Measurements from ENCODE around the gene TMPRSS9. TPM values are rescaled to one million over a fixed set of nuclear protein-coding genes. Genes with fewer than 3 reads are reported as not detected.

TMPRSS9 gene
- total RNA-seq, 1 experiment from 2014 or later, result 0.23 TPM

DNA sequence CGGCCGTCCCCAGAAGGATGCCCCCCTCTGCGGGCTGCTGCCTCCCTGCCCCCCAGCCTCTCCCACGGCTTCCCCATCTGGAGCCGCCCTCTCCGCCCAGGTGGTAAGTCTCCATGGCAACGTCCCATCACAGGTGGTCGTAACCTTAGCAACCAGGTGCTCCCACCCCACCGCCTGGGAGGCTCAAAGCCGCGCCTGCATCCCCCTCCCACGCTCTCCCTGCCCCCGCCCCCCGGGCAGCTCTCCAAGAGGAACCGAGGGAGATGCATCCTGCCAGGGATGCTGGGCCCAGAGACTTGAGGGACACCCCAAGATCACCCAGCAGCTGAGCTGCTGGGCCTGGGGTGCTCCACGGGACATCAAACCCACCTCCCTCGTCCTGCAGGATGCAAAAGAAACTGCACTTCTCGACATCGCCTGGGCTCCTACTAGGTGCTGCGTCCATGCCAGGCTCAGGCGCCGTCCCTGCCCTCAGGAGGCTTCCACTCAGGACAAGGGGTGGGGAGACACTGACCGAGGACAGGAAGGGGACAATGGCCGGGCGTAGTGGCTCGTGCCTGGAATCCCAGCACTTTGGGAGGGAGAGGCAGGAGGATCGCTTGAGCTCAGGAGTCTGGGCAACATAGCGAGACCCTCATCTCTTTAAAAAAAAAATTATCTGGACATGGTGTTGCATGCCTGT lies 47.1 kb upstream of the TMPRSS9 start:
- no TSS peak for BruUV-seq (replicated peaks)
- intact Hi-C loops (cut with micrococcal nuclease; ENCODE audit: unreplicated experiment) (no loop called here), in situ Hi-C loops (cut with HindIII; ENCODE audit: low pct_unique_long_range_greater_than_20kb, low sequenced_read_pairs) (no loop called here)
- Histone ChIP-seq H3K4me3 (ENCODE audit: low read depth in 2 of 2, low read length in 2 of 2) (no peak overlapping the region), H3K27ac (ENCODE audit: low read length) (no peak overlapping the region), H3K36me3 (ENCODE audit: control insufficient read depth, insufficient read depth, low read length) (no peaks in the 10 kb centered on the region), H3K4me1 (ENCODE audit: control insufficient read depth, insufficient read depth, low read length) (peaks cover 2% of the 10 kb centered on the region), H3K9me3 (ENCODE audit: control insufficient read depth, insufficient read depth, low read depth, low read length) (no peaks in the 10 kb centered on the region), H3K27me3 (ENCODE audit: control insufficient read depth, insufficient read depth, low read length) (no peaks in the 10 kb centered on the region)
- TF ChIP-seq TCF7L2 (IDR thresholded peaks at IDR 0.05; ENCODE audit: low read depth, low read length), result no peak
- TF ChIP-seq, protein P1, sequence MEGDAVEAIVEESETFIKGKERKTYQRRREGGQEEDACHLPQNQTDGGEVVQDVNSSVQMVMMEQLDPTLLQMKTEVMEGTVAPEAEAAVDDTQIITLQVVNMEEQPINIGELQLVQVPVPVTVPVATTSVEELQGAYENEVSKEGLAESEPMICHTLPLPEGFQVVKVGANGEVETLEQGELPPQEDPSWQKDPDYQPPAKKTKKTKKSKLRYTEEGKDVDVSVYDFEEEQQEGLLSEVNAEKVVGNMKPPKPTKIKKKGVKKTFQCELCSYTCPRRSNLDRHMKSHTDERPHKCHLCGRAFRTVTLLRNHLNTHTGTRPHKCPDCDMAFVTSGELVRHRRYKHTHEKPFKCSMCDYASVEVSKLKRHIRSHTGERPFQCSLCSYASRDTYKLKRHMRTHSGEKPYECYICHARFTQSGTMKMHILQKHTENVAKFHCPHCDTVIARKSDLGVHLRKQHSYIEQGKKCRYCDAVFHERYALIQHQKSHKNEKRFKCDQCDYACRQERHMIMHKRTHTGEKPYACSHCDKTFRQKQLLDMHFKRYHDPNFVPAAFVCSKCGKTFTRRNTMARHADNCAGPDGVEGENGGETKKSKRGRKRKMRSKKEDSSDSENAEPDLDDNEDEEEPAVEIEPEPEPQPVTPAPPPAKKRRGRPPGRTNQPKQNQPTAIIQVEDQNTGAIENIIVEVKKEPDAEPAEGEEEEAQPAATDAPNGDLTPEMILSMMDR (IDR thresholded peaks at IDR 0.05), result no peak
- TF ChIP-seq, protein P2, sequence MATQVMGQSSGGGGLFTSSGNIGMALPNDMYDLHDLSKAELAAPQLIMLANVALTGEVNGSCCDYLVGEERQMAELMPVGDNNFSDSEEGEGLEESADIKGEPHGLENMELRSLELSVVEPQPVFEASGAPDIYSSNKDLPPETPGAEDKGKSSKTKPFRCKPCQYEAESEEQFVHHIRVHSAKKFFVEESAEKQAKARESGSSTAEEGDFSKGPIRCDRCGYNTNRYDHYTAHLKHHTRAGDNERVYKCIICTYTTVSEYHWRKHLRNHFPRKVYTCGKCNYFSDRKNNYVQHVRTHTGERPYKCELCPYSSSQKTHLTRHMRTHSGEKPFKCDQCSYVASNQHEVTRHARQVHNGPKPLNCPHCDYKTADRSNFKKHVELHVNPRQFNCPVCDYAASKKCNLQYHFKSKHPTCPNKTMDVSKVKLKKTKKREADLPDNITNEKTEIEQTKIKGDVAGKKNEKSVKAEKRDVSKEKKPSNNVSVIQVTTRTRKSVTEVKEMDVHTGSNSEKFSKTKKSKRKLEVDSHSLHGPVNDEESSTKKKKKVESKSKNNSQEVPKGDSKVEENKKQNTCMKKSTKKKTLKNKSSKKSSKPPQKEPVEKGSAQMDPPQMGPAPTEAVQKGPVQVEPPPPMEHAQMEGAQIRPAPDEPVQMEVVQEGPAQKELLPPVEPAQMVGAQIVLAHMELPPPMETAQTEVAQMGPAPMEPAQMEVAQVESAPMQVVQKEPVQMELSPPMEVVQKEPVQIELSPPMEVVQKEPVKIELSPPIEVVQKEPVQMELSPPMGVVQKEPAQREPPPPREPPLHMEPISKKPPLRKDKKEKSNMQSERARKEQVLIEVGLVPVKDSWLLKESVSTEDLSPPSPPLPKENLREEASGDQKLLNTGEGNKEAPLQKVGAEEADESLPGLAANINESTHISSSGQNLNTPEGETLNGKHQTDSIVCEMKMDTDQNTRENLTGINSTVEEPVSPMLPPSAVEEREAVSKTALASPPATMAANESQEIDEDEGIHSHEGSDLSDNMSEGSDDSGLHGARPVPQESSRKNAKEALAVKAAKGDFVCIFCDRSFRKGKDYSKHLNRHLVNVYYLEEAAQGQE (IDR thresholded peaks at IDR 0.05; ENCODE audit: insufficient read depth in 1 of 2, low read depth in 2 of 2, low read length in 1 of 2), result no peak
- TF ChIP-seq POLR2AphosphoS5 (IDR thresholded peaks at IDR 0.05; ENCODE audit: low read depth, low read length), result no peak
- DNase-seq (ENCODE audit: low read depth, low spot score) (no peak), ATAC-seq (no peak)
- POLR2A ChIA-PET, result no interaction called here
- CTCF ChIA-PET, result interaction anchor here (0.6 kb wide), 1 partner anchor 157 kb away, joined by 3 read pairs; no protein-coding TSS in a partner anchor

DNA sequence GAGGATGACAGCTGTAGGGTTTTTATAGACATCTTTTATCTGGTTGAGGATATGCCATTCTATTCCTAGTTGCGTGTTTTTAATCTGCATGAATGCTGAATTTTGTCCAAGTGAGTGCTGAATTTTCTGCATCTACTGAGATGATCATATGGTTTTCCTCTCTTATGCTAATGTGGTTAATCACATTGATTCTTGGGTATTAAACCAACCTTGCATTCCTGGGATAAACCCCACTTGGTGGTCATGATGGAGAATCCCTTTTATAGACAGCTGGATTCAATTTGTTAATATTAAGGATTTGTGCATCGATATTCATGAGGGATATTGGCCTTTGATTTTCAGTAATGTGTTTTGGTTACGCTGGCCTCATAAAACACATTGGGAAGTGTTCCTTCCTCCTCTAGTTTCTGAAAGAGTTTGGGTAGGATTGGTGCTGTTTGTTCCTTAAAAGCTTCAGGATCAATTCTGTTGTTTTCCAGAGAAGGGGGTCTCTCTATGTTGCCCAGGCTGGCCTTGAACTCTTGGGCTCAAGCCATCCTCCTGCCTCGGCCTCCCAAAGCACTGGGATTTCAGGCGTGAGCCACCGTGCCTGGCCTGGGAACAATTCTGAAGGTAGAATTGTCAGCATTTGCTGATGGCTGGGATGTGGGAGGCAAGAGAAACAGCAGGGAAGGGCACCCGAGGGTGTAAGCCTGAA lies 44.8 kb upstream of the TMPRSS9 start:
- H3K27me3 ChIP-seq (ENCODE audit: control insufficient read depth, insufficient read depth, low read length), result no peaks in the 10 kb centered on the region
- intact Hi-C loops (cut with micrococcal nuclease; ENCODE audit: unreplicated experiment) (loop anchor here (5.0 kb wide), 2 partner anchors 78 to 158 kb away; partner anchors contain the start of genes PLEKHJ1 and SF3A2), in situ Hi-C loops (cut with HindIII; ENCODE audit: low pct_unique_long_range_greater_than_20kb, low sequenced_read_pairs) (no loop called here)
- DNase-seq (ENCODE audit: low read depth, low spot score) (no peak), ATAC-seq (no peak; the same call in 1 of the 2 replicates)
- H3K9me3 ChIP-seq (ENCODE audit: control insufficient read depth, insufficient read depth, low read depth, low read length), result no peaks in the 10 kb centered on the region
- TF ChIP-seq SIN3A (IDR thresholded peaks at IDR 0.05; ENCODE audit: borderline replicate concordance, insufficient read depth, low read depth, low read length) (no peak), TCF7L2 (IDR thresholded peaks at IDR 0.05; ENCODE audit: low read depth, low read length) (no peak), POLR2AphosphoS5 (IDR thresholded peaks at IDR 0.05; ENCODE audit: low read depth, low read length) (no peak)
- TF ChIP-seq, protein P1 (IDR thresholded peaks at IDR 0.05), result no peak
- TF ChIP-seq, protein P2 (IDR thresholded peaks at IDR 0.05; ENCODE audit: insufficient read depth in 1 of 2, low read depth in 2 of 2, low read length in 1 of 2), result no peak
- BruUV-seq (replicated peaks), result no TSS peak
- POLR2A ChIA-PET, result interaction anchor here (0.8 kb wide), 2 partner anchors 13 to 379 kb away, joined by 3 read pairs; partner anchors contain the start of gene LSM7
- H3K4me1 ChIP-seq (ENCODE audit: control insufficient read depth, insufficient read depth, low read length), result no peaks in the 10 kb centered on the region; the same call in 1 of the 2 replicates
- H3K36me3 ChIP-seq (ENCODE audit: control insufficient read depth, insufficient read depth, low read length), result no peaks in the 10 kb centered on the region
- H3K4me3 ChIP-seq (ENCODE audit: low read depth in 2 of 2, low read length in 2 of 2), result no peak overlapping the region
- H3K27ac ChIP-seq (ENCODE audit: low read length), result no peak overlapping the region
- CTCF ChIA-PET, result no interaction called here
